Measurements from ENCODE around the gene WIPF2. TPM values are rescaled to one million over a fixed set of nuclear protein-coding genes. Genes with fewer than 3 reads are reported as not detected.

WIPF2 gene
- total and polyA plus RNA-seq, 8 donors, result 6.3 to 21.7 (median 13.8) TPM

GRCh38 chr17:40318830-40319391 is 99.8 kb downstream of the WIPF2 start:
- no peaks in the 10 kb centered on the region for H3K27me3 ChIP-seq
- H3K36me3 ChIP-seq, result no peaks in the 10 kb centered on the region
- no peak for FAIRE-seq
- DNase-seq, result peak in 3 of 6 donors; percentile 23 to 62 (median 58)
- WGBS, 2 donors, result 9 to 13% methylated on average over 13 of the region's 13 CpGs
- peak overlapping the region in 1 of 4 donors; percentile 82 for H3K27ac ChIP-seq
- H3K4me3 ChIP-seq, result peak overlapping the region; percentile 90 to 100 (median 98)
- intact Hi-C loops (cut with DNase I), result no loop called here
- H3K4me1 ChIP-seq, result peaks cover 8 to 54% (median 22%) of the 10 kb centered on the region in 3 donors
- ATAC-seq, result no peak
- TF ChIP-seq CTCF (IDR thresholded peaks at IDR 0.05), result no peak
- no peaks in the 10 kb centered on the region for H3K9me3 ChIP-seq

GRCh38 chr17:40319651-40320540 is 100.8 kb downstream of the WIPF2 start:
- peak in 4 of 6 donors; percentile 35 to 84 (median 74) for DNase-seq
- Histone ChIP-seq H3K27me3 (no peaks in the 10 kb centered on the region), H3K9me3 (no peaks in the 10 kb centered on the region), H3K4me1 (peaks cover 3 to 51% (median 22%) of the 10 kb centered on the region in 3 donors), H3K4me3 (peak overlapping the region in 1 of 4 donors; percentile 100), H3K36me3 (no peaks in the 10 kb centered on the region), H3K27ac (peak overlapping the region in 1 of 4 donors; percentile 22)
- FAIRE-seq, result no peak
- TF ChIP-seq CTCF (IDR thresholded peaks at IDR 0.05), result no peak
- WGBS, 2 donors, result 58 to 60% methylated on average over 11 of the region's 11 CpGs
- intact Hi-C loops (cut with DNase I), result no loop called here
- no peak for ATAC-seq

GRCh38 chr17:40320756-40321523 is 101.8 kb downstream of the WIPF2 start:
- intact Hi-C loops (cut with DNase I), result no loop called here
- WGBS, 2 donors, result 54 to 57% methylated on average over 19 of the region's 19 CpGs
- FAIRE-seq (no peak), DNase-seq (peak in 3 of 6 donors; percentile 35 to 60 (median 56)), ATAC-seq (no peak)
- no peak for TF ChIP-seq CTCF (IDR thresholded peaks at IDR 0.05)
- peaks cover under 1 to 45% (median 22%) of the 10 kb centered on the region in 3 donors for H3K4me1 ChIP-seq
- H3K27ac ChIP-seq, result peak overlapping the region in 3 of 4 donors; percentile 22 to 59 (median 42)
- no peaks in the 10 kb centered on the region for H3K9me3 ChIP-seq
- H3K36me3 ChIP-seq, result no peaks in the 10 kb centered on the region
- no peaks in the 10 kb centered on the region for H3K27me3 ChIP-seq
- peak overlapping the region in 1 of 4 donors; percentile 100 for H3K4me3 ChIP-seq

GRCh38 chr17:40321524-40321929 is 102.4 kb downstream of the WIPF2 start:
- Histone ChIP-seq H3K9me3 (no peaks in the 10 kb centered on the region), H3K27ac (peak overlapping the region in 3 of 4 donors; percentile 42 to 77 (median 59)), H3K4me3 (peak overlapping the region in 1 of 4 donors; percentile 100), H3K36me3 (no peaks in the 10 kb centered on the region), H3K27me3 (no peaks in the 10 kb centered on the region), H3K4me1 (peaks cover 7 to 45% (median 16%) of the 10 kb centered on the region in 3 donors)
- 55 to 64% methylated on average over 4 of the region's 4 CpGs for WGBS, 2 donors
- FAIRE-seq, result no peak
- DNase-seq, result peak in 1 of 6 donors; percentile 49
- intact Hi-C loops (cut with DNase I), result no loop called here
- no peak for TF ChIP-seq CTCF (IDR thresholded peaks at IDR 0.05)
- ATAC-seq, result no peak
